ENCODE measurements around the gene CCL17. TPM values are rescaled to one million over a fixed set of nuclear protein-coding genes. Genes with fewer than 3 reads are reported as not detected.

Gene CCL17
- total and polyA plus RNA-seq, 2 of the 4 experiments (the other 2 are of a cell fraction): not detected

GRCh38 chr16:57356547-57356946, 48.0 kb upstream of the CCL17 start:
- H2BK120ac ChIP-seq (ENCODE audit: low read depth, low read length): no peak overlapping the region
- H3K9me3 ChIP-seq (ENCODE audit: control insufficient read depth, insufficient read depth, low read length): no peaks in the 10 kb centered on the region
- H3K23ac ChIP-seq (ENCODE audit: low read depth, low read length): no peak overlapping the region
- no peak overlapping the region for H2BK20ac ChIP-seq (ENCODE audit: low read depth, low read length)
- intact Hi-C loops (cut with micrococcal nuclease) (no loop called here), in situ Hi-C loops (cut with MboI; ENCODE audit: low sequenced_read_pairs) (no loop called here), dilution Hi-C loops (cut with HindIII; ENCODE audit: low sequenced_read_pairs, unreplicated experiment) (no loop called here)
- ChIA-PET CTCF (no interaction called here), POLR2A (ENCODE audit: unreplicated experiment) (no interaction called here)
- no peak overlapping the region for H2AK5ac ChIP-seq (ENCODE audit: low read depth, low read length)
- no peak overlapping the region for H4K8ac ChIP-seq (ENCODE audit: low read depth in 2 of 2, low read length in 2 of 2)
- no peaks in the 10 kb centered on the region for H3K4me1 ChIP-seq (ENCODE audit: control insufficient read depth, insufficient read depth, low read length)
- no TSS peak for BruUV-seq (replicated peaks)
- no peaks in the 10 kb centered on the region for H3K9me1 ChIP-seq (ENCODE audit: insufficient read depth, low read length)
- H3K4me2 ChIP-seq (ENCODE audit: low read depth, low read length): no peak overlapping the region
- peaks cover 56% of the 10 kb centered on the region for H3K27me3 ChIP-seq (ENCODE audit: control insufficient read depth, insufficient read depth, low read length)
- H4K91ac ChIP-seq (ENCODE audit: insufficient read depth, low read depth, low read length): no peak overlapping the region
- no peaks in the 10 kb centered on the region for H3K36me3 ChIP-seq (ENCODE audit: control insufficient read depth, insufficient read depth, low read length)
- TF ChIP-seq CTCF (conservative IDR thresholded peaks at IDR 0.05; ENCODE audit: low read depth, low read length) (no peak), POLR2A (IDR thresholded peaks at IDR 0.05; ENCODE audit: low read depth, low read length) (no peak), BHLHE40 (IDR thresholded peaks at IDR 0.05; ENCODE audit: low read depth, low read length) (no peak), MXI1 (IDR thresholded peaks at IDR 0.05; ENCODE audit: borderline replicate concordance, low read depth, low read length) (no peak), FOS (IDR thresholded peaks at IDR 0.05; ENCODE audit: low read depth, low read length) (no peak), SMC3 (IDR thresholded peaks at IDR 0.05; ENCODE audit: low read depth, low read length) (no peak), ELK1 (IDR thresholded peaks at IDR 0.05; ENCODE audit: borderline replicate concordance, low read depth, low read length) (no peak), CEBPB (IDR thresholded peaks at IDR 0.05; ENCODE audit: low read depth, low read length) (no peak), USF2 (IDR thresholded peaks at IDR 0.05; ENCODE audit: low read depth, low read length) (no peak), CHD1 (IDR thresholded peaks at IDR 0.05; ENCODE audit: low read depth, low read length) (no peak)
- H2AFZ ChIP-seq (replicated peaks; ENCODE audit: low read length, poor library complexity): no peak overlapping the region
- no peaks in the 10 kb centered on the region for H4K20me1 ChIP-seq (ENCODE audit: insufficient read depth, low read length)
- no peak overlapping the region for H3K14ac ChIP-seq (replicated peaks; ENCODE audit: low read depth, low read length)
- H3K4me3 ChIP-seq (ENCODE audit: insufficient read depth, low read depth, low read length): no peak overlapping the region
- no peak overlapping the region for H3K4ac ChIP-seq (ENCODE audit: low read depth, low read length)
- 60% methylated on average over 1 of the region's 4 CpGs; no CpG with 5 or more reads in 1 of the 2 experiments for WGBS, 2 experiments (ENCODE audit: extremely low coverage in 2 of 2, insufficient read length in 1 of 2)
- H3K18ac ChIP-seq (ENCODE audit: low read depth, low read length): no peak overlapping the region
- DNase-seq: no peak
- no peak overlapping the region for H3K9ac ChIP-seq (ENCODE audit: low read depth, low read length)
- no peak for ATAC-seq (ENCODE audit: low read depth)
- no peak overlapping the region for H4K5ac ChIP-seq (ENCODE audit: low read depth, low read length)
- H3K27ac ChIP-seq (ENCODE audit: insufficient read depth, low read length): no peak overlapping the region
- no peak overlapping the region for H2BK15ac ChIP-seq (ENCODE audit: low read depth, low read length)
- H2BK5ac ChIP-seq (ENCODE audit: low read depth, low read length, poor library complexity, severe bottlenecking): no peak overlapping the region
- H3K79me1 ChIP-seq (ENCODE audit: low read depth in 1 of 2, low read length in 2 of 2): no peaks in the 10 kb centered on the region
- no peak overlapping the region for H3K56ac ChIP-seq (ENCODE audit: extremely low read depth, insufficient read depth, low read length)
- no peak overlapping the region for H2AK9ac ChIP-seq (replicated peaks; ENCODE audit: low read depth, low read length, poor library complexity)

Measured in IMR-90 (cell line).